Measurements from ENCODE around the gene HNMT. TPM values are rescaled to one million over a fixed set of nuclear protein-coding genes. Genes with fewer than 3 reads are reported as not detected.

The HNMT gene
- total and polyA plus RNA-seq, 2 donors (not counting 1 experiment from before 2014, with no cell fraction given) = 0.24 TPM; not detected in 1

DNA sequence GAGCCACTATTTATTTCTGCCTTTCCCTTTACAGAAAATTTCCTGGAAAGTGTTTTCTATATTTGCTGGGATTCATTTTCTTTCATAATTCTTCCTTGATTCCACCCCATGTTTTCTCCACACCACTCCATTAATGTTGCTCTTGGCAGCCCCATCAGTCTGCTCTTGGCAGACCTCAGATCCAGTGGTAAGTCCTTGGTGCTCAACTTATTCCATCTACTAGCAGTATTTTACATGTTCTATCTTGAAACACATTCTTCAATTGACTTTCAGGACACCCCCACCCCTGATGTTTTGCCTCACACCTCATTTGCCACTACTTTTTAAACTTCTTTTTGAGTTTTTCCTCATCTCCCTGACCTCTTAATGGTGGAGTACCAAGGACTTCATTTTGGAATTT, 65.0 kb downstream of the HNMT start:
- Histone ChIP-seq H3K4me1 (ENCODE audit: control insufficient read depth in 2 of 2, insufficient read depth in 2 of 2, low read length in 2 of 2) (no peaks in the 10 kb centered on the region), H3K79me2 (ENCODE audit: control insufficient read depth, insufficient read depth, low read length) (no peaks in the 10 kb centered on the region), H3K4me2 (replicated peaks; ENCODE audit: low read depth, low read length, poor library complexity, severe bottlenecking) (no peak overlapping the region), H3K4me3 (ENCODE audit: control extremely low read depth in 1 of 5, extremely low read depth in 1 of 5, insufficient read depth in 1 of 5, low read depth in 2 of 5, low read length in 4 of 5) (no peak overlapping the region), H3K27me3 (replicated peaks in 1 of 4; ENCODE audit: control extremely low read depth in 1 of 4, control insufficient read depth in 3 of 4, insufficient read depth in 4 of 4, low read length in 3 of 4) (no peaks in the 10 kb centered on the region), H3K36me3 (replicated peaks in 1 of 2; ENCODE audit: control extremely low read depth in 1 of 2, control insufficient read depth in 1 of 2, extremely low read depth in 1 of 2, insufficient read depth in 2 of 2, low read length in 1 of 2) (no peaks in the 10 kb centered on the region), H3K9me3 (ENCODE audit: control extremely low read depth in 1 of 3, control insufficient read depth in 2 of 3, insufficient read depth in 1 of 3, low read length in 2 of 3) (no peaks in the 10 kb centered on the region), H2AFZ (ENCODE audit: insufficient read depth, low read depth, low read length, poor library complexity, severe bottlenecking) (no peak overlapping the region), H4K20me1 (ENCODE audit: control insufficient read depth, insufficient read depth, low read length, poor library complexity, severe bottlenecking) (no peaks in the 10 kb centered on the region), H3K27ac (ENCODE audit: low read length in 2 of 2) (no peak overlapping the region), H3K9ac (ENCODE audit: low read length) (no peak overlapping the region)
- CTCF ChIA-PET = no interaction called here
- H3K4me1 Mint-ChIP-seq = no peaks in the 10 kb centered on the region
- DNase-seq = no peak
- H3K27ac Mint-ChIP-seq = no peak overlapping the region
- no peak for ATAC-seq (ENCODE audit: low read depth)
- no peaks in the 10 kb centered on the region for H3K27me3 Mint-ChIP-seq
- no peak for TF ChIP-seq EZH2 (IDR thresholded peaks at IDR 0.05; ENCODE audit: borderline replicate concordance, insufficient read depth, low read depth, low read length, poor library complexity, severe bottlenecking)
- TF ChIP-seq, protein P1, sequence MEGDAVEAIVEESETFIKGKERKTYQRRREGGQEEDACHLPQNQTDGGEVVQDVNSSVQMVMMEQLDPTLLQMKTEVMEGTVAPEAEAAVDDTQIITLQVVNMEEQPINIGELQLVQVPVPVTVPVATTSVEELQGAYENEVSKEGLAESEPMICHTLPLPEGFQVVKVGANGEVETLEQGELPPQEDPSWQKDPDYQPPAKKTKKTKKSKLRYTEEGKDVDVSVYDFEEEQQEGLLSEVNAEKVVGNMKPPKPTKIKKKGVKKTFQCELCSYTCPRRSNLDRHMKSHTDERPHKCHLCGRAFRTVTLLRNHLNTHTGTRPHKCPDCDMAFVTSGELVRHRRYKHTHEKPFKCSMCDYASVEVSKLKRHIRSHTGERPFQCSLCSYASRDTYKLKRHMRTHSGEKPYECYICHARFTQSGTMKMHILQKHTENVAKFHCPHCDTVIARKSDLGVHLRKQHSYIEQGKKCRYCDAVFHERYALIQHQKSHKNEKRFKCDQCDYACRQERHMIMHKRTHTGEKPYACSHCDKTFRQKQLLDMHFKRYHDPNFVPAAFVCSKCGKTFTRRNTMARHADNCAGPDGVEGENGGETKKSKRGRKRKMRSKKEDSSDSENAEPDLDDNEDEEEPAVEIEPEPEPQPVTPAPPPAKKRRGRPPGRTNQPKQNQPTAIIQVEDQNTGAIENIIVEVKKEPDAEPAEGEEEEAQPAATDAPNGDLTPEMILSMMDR (IDR thresholded peaks at IDR 0.05) = no peak
- H3K4me3 Mint-ChIP-seq = no peak overlapping the region
- H3K9me3 Mint-ChIP-seq (ENCODE audit: insufficient read depth) = no peaks in the 10 kb centered on the region
- intact Hi-C loops (cut with micrococcal nuclease) = no loop called here
- POLR2A ChIA-PET = no interaction called here

DNA sequence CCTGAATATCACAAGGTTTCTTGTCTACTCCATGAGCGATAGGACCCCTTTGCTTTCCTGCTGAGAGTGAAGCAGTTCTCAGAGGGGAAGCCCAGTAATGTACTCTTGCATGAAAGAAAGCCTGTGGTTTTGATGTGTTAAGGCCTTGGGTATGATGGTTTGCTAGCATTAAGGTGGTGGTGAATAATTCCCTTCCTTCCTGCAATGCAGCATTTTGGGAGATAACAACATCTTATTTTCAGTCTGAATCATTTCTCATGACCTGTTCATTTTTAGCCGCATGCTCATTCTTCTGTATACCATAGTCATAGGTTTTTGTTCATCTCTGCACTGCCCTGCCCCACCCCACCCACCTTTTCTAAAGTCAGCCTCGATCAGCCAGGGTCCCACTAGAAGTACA, 66.2 kb downstream of the HNMT start:
- no peak overlapping the region for H3K27ac Mint-ChIP-seq
- no peaks in the 10 kb centered on the region for H3K4me1 ChIP-seq (ENCODE audit: control insufficient read depth in 2 of 2, insufficient read depth in 2 of 2, low read length in 2 of 2)
- WGBS (ENCODE audit: insufficient coverage) = 44% methylated on average over 1 of the region's 3 CpGs
- no peaks in the 10 kb centered on the region for H3K9me3 Mint-ChIP-seq (ENCODE audit: insufficient read depth)
- H3K27me3 ChIP-seq (replicated peaks in 1 of 4; ENCODE audit: control extremely low read depth in 1 of 4, control insufficient read depth in 3 of 4, insufficient read depth in 4 of 4, low read length in 3 of 4) = no peaks in the 10 kb centered on the region
- no peak for TF ChIP-seq EZH2 (IDR thresholded peaks at IDR 0.05; ENCODE audit: borderline replicate concordance, insufficient read depth, low read depth, low read length, poor library complexity, severe bottlenecking)
- TF ChIP-seq, protein P1 (IDR thresholded peaks at IDR 0.05) = no peak
- H3K4me3 Mint-ChIP-seq = no peak overlapping the region
- no peaks in the 10 kb centered on the region for H3K79me2 ChIP-seq (ENCODE audit: control insufficient read depth, insufficient read depth, low read length)
- H3K27ac ChIP-seq (ENCODE audit: low read length in 2 of 2) = no peak overlapping the region
- no peaks in the 10 kb centered on the region for H4K20me1 ChIP-seq (ENCODE audit: control insufficient read depth, insufficient read depth, low read length, poor library complexity, severe bottlenecking)
- H3K9ac ChIP-seq (ENCODE audit: low read length) = no peak overlapping the region
- intact Hi-C loops (cut with micrococcal nuclease) = no loop called here
- ChIA-PET POLR2A (no interaction called here), CTCF (no interaction called here)
- no peak overlapping the region for H3K4me3 ChIP-seq (ENCODE audit: control extremely low read depth in 1 of 5, extremely low read depth in 1 of 5, insufficient read depth in 1 of 5, low read depth in 2 of 5, low read length in 4 of 5)
- no peaks in the 10 kb centered on the region for H3K9me3 ChIP-seq (ENCODE audit: control extremely low read depth in 1 of 3, control insufficient read depth in 2 of 3, insufficient read depth in 1 of 3, low read length in 2 of 3)
- DNase-seq (no peak), ATAC-seq (ENCODE audit: low read depth) (no peak)
- H3K27me3 Mint-ChIP-seq = no peaks in the 10 kb centered on the region
- H2AFZ ChIP-seq (ENCODE audit: insufficient read depth, low read depth, low read length, poor library complexity, severe bottlenecking) = no peak overlapping the region
- H3K36me3 ChIP-seq (replicated peaks in 1 of 2; ENCODE audit: control extremely low read depth in 1 of 2, control insufficient read depth in 1 of 2, extremely low read depth in 1 of 2, insufficient read depth in 2 of 2, low read length in 1 of 2) = no peaks in the 10 kb centered on the region
- no peak overlapping the region for H3K4me2 ChIP-seq (replicated peaks; ENCODE audit: low read depth, low read length, poor library complexity, severe bottlenecking)
- H3K4me1 Mint-ChIP-seq = no peaks in the 10 kb centered on the region

Data from B cell (primary cell).